Pancreas (tissue), 10 donors: Measurements from ENCODE around the gene C22orf31. TPM values are rescaled to one million over a fixed set of nuclear protein-coding genes. Genes with fewer than 3 reads are reported as not detected.

Experiments used
- ATAC-seq, 4 donors: fragments of 200-7000 bp; cut with Tn5 transposase; one replicate each; pipeline versions ENCODE4 v1.8.0 to v1.9.1; 2020; ENCODE audit warnings: mild to moderate bottlenecking in 4 of 4, moderate library complexity in 4 of 4
- DNase-seq, 6 donors: peaks; one replicate each; pipeline ENCODE4 v3.0.0-alpha.2; 2020
- FAIRE-seq: peaks from 2 replicates; lab custom pipeline; 2012; peaks lifted over from hg19 to GRCh38; lab: Jason Lieb, UNC
- H3K27ac ChIP-seq, 4 donors: fragments of 200-600 bp; sonication (generic); 1 replicate in 3 of 4; 2 replicates in 1 of 4; pipeline versions ENCODE4 v1.5.0 to v1.8.0; 2020
- H3K27me3 ChIP-seq, 4 donors: fragments of 200-600 bp; one replicate each; pipeline ENCODE4 v1.8.0; 2021
- H3K36me3 ChIP-seq, 3 donors: fragments of 200-600 bp; sonication (generic) in 1 of 3; one replicate each; pipeline versions ENCODE4 v1.5.0 to v1.8.0; 2020 to 2021
- H3K4me1 ChIP-seq, 3 donors: fragments of 200-600 bp; one replicate each; pipeline ENCODE4 v1.8.0; 2021
- H3K4me3 ChIP-seq, 4 donors: fragments of 200-600 bp; sonication (generic) in 2 of 4; one replicate each; pipeline versions ENCODE4 v1.5.0 to v1.8.0; 2020 to 2021
- H3K9me3 ChIP-seq, 4 donors: fragments of 200-600 bp; one replicate each; pipeline ENCODE4 v1.8.0; 2021
- WGBS, 2 donors: extraction: QIAGEN DNeasy Blood & Tissue Kit; methylation state at CpG; one replicate each; pipeline ENCODE4 v1.1.7; 2013; 5-methylcytosine and 5-hydroxymethylcytosine counted together
- intact Hi-C, 3 donors: fragments of 100-400 bp; cut with DNase I; formaldehyde crosslinking; loops; one replicate each; pipeline versions ENCODE4 v1.11.1 to v1.14.2; 2022
- polyA plus RNA-seq, 2 donors: library from polyadenylated mRNA; stranded (reverse); fragments of 200-250 nt; gene quantifications; one replicate each; pipeline ENCODE4 v1.2.3, GENCODE V29; 2013
- total RNA-seq, 6 donors: library from RNA; stranded (reverse); fragmentation: NEBNext Ultra II Directional in 4 of 6; extraction: Animal tissue kit (Norgen Biotek cat#: 25700) in 4 of 6; gene quantifications; one replicate each; pipeline versions ENCODE4 v1.2.1 to v1.2.4, GENCODE V29; 2021 to 2023
- TF ChIP-seq, protein P1 (sequence below), 4 donors: fragments of 200-600 bp; sonication (generic) in 3 of 4; IDR thresholded peaks; one replicate each; pipeline versions ENCODE4 v1.5.0 to v1.8.0; 2021; ENCODE audit warnings: antibody characterized with exemption in 4 of 4
- donor health status: healthy with polysubstance abuse.
- donor health status: DM: no; HTN: no; CAD: no; lungs with moderate emphysema.
- donor health status: DM: no; HTN: no; CAD: no.
- donor health status: control.
- donor health status: control.
- donor health status: Bipolar disorder and iron deficiency.
- donor health status: DM: yes; HTN: yes; CAD: no.
- donor health status: DM: no; HTN: no; CAD: no.
- donor health status: DM: no; HTN: no; CAD: no.
- donor health status: DM: yes; HTN: yes; CAD: no.

C22orf31 gene
- total and polyA plus RNA-seq, 8 donors, result 0.16 TPM; not detected in 7

GRCh38 chr22:29078869-29079207 lies 17.2 kb upstream of the C22orf31 start:
- Histone ChIP-seq H3K4me3 (no peak overlapping the region), H3K36me3 (no peaks in the 10 kb centered on the region), H3K4me1 (peaks cover 0 to 11% (median 0%) of the 10 kb centered on the region in 3 donors), H3K27me3 (no peaks in the 10 kb centered on the region), H3K27ac (no peak overlapping the region), H3K9me3 (no peaks in the 10 kb centered on the region)
- DNase-seq (no peak), ATAC-seq (no peak), FAIRE-seq (no peak)
- TF ChIP-seq, protein P1, sequence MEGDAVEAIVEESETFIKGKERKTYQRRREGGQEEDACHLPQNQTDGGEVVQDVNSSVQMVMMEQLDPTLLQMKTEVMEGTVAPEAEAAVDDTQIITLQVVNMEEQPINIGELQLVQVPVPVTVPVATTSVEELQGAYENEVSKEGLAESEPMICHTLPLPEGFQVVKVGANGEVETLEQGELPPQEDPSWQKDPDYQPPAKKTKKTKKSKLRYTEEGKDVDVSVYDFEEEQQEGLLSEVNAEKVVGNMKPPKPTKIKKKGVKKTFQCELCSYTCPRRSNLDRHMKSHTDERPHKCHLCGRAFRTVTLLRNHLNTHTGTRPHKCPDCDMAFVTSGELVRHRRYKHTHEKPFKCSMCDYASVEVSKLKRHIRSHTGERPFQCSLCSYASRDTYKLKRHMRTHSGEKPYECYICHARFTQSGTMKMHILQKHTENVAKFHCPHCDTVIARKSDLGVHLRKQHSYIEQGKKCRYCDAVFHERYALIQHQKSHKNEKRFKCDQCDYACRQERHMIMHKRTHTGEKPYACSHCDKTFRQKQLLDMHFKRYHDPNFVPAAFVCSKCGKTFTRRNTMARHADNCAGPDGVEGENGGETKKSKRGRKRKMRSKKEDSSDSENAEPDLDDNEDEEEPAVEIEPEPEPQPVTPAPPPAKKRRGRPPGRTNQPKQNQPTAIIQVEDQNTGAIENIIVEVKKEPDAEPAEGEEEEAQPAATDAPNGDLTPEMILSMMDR (IDR thresholded peaks at IDR 0.05), result no peak
- WGBS, 2 donors, result 62 to 67% methylated on average over 6 of the region's 6 CpGs
- intact Hi-C loops, result no loop called here

GRCh38 chr22:29078036-29078868 lies 16.6 kb upstream of the C22orf31 start:
- intact Hi-C loops, result no loop called here

GRCh38 chr22:29074276-29074772 lies 12.7 kb upstream of the C22orf31 start:
- no peak overlapping the region for H3K27ac ChIP-seq
- peak overlapping the region in 3 of 4 donors; percentile 57 to 63 (median 63) for H3K4me3 ChIP-seq
- no peaks in the 10 kb centered on the region for H3K27me3 ChIP-seq
- peaks cover 0 to 7% (median 0%) of the 10 kb centered on the region in 3 donors for H3K4me1 ChIP-seq
- ATAC-seq (no peak), FAIRE-seq (no peak), DNase-seq (peak in 1 of 6 donors; percentile 61)
- no peaks in the 10 kb centered on the region for H3K9me3 ChIP-seq
- TF ChIP-seq, protein P1 (IDR thresholded peaks at IDR 0.05), result no peak
- 50 to 53% methylated on average over 10 of the region's 10 CpGs for WGBS, 2 donors
- H3K36me3 ChIP-seq, result no peaks in the 10 kb centered on the region
- intact Hi-C loops, result no loop called here

More at GRCh38 chr22:29078036-29078868, 16.6 kb upstream of the C22orf31 start:
- no peak for FAIRE-seq
- ATAC-seq, result no peak
- H3K27me3 ChIP-seq, result no peaks in the 10 kb centered on the region
- TF ChIP-seq, protein P1 (IDR thresholded peaks at IDR 0.05), result no peak
- H3K36me3 ChIP-seq, result no peaks in the 10 kb centered on the region
- no peak overlapping the region for H3K4me3 ChIP-seq
- peaks cover 0 to 11% (median 0%) of the 10 kb centered on the region in 3 donors for H3K4me1 ChIP-seq
- H3K9me3 ChIP-seq, result no peaks in the 10 kb centered on the region
- WGBS, 2 donors, result 74 to 77% methylated on average over 6 of the region's 6 CpGs
- DNase-seq, result no peak
- no peak overlapping the region for H3K27ac ChIP-seq

- intact Hi-C loops, result no loop called here
- Histone ChIP-seq H3K36me3 (no peaks in the 10 kb centered on the region), H3K9me3 (no peaks in the 10 kb centered on the region), H3K4me3 (peak overlapping the region; percentile 32 to 63 (median 60)), H3K4me1 (peaks cover 0 to 7% (median 0%) of the 10 kb centered on the region in 3 donors), H3K27me3 (no peaks in the 10 kb centered on the region), H3K27ac (no peak overlapping the region)
- DNase-seq (peak; percentile 40 to 87 (median 60)), ATAC-seq (peak; percentile 25 to 68 (median 60)), FAIRE-seq (no peak)
- TF ChIP-seq, protein P1 (IDR thresholded peaks at IDR 0.05), result no peak
- WGBS, 2 donors, result 0 to 2% methylated on average over 45 to 53 of the region's 53 CpGs
Measured at GRCh38 chr22:29073618-29074275, 12.1 kb upstream of the C22orf31 start.
